H54 (cell line): ENCODE measurements around the gene TSNAX.
"Not testable (repeated sequence)": the region's sequence is repeated elsewhere in the genome, so short reads cannot be mapped to it uniquely, and the experiment has no call there.

Experiments
- DNase-seq: peaks from one replicate; pipeline ENCODE4 v3.0.0; 2011; ENCODE audit warnings: low spot score, mixed read lengths; ENCODE audit not compliant: insufficient read length
- FAIRE-seq: peaks from 3 replicates; lab custom pipeline; 2011; peaks lifted over from hg19 to GRCh38; lab: Jason Lieb, UNC
- POLR2A ChIP-seq: IDR thresholded peaks from 2 replicates; pipeline ENCODE4 v1.6.1; 2011; ENCODE audit warnings: low read depth, mild to moderate bottlenecking, low read length

Gene TSNAX

GRCh38 chr1:231528172-231529029, at the start of gene TSNAX:
TSNAX (plus strand) TSS chr1:231528669; CDS start chr1:231528811, 142 bp downstream.
- TF ChIP-seq POLR2A: peak; percentile 91
- DNase-seq: peak; percentile 86
- FAIRE-seq: peak; percentile 67

GRCh38 chr1:231478811-231479210, 49.7 kb upstream of the TSNAX start:
- FAIRE-seq (no peak), DNase-seq (no peak)
- no peak for TF ChIP-seq POLR2A

- DNase-seq: no peak
- TF ChIP-seq POLR2A: no peak
- no peak for FAIRE-seq
These were observed 48.5 kb upstream of the TSNAX start for GRCh38 chr1:231480008-231480407.

- no peak for FAIRE-seq
- no peak for TF ChIP-seq POLR2A
- no peak for DNase-seq
These were observed 47.2 kb upstream of the TSNAX start for GRCh38 chr1:231481289-231481688.

- TF ChIP-seq POLR2A: no peak
- FAIRE-seq (no peak), DNase-seq (no peak)
These were observed 43.3 kb upstream of the TSNAX start for GRCh38 chr1:231485029-231485784.

- DNase-seq (no peak), FAIRE-seq (no peak)
These were observed 41.5 kb upstream of the TSNAX start for GRCh38 chr1:231487019-231487418.

GRCh38 chr1:231487910-231488309, 40.6 kb upstream of the TSNAX start:
- no peak for DNase-seq
- FAIRE-seq: no peak
- no peak for TF ChIP-seq POLR2A

More at GRCh38 chr1:231487019-231487418, 41.5 kb upstream of the TSNAX start:
- no peak for TF ChIP-seq POLR2A

- FAIRE-seq (no peak), DNase-seq (no peak)
- TF ChIP-seq POLR2A: no peak
These were observed 34.9 kb upstream of the TSNAX start for GRCh38 chr1:231493421-231494185.

- no peak for TF ChIP-seq POLR2A
- DNase-seq (no peak), FAIRE-seq (no peak)
These were observed 33.9 kb upstream of the TSNAX start for GRCh38 chr1:231494439-231495110.

- TF ChIP-seq POLR2A: no peak
- FAIRE-seq (no peak), DNase-seq (no peak)
These were observed 30.8 kb upstream of the TSNAX start for GRCh38 chr1:231497629-231498152.

- no peak for TF ChIP-seq POLR2A
- no peak for DNase-seq
- FAIRE-seq: no peak
These were observed 29.2 kb upstream of the TSNAX start for GRCh38 chr1:231499148-231499763.

- no peak for DNase-seq
- TF ChIP-seq POLR2A: no peak
- FAIRE-seq: no peak
These were observed 27.8 kb upstream of the TSNAX start for GRCh38 chr1:231500666-231501065.

- FAIRE-seq, DNase-seq: not testable (repeated sequence)
These were observed 25.3 kb upstream of the TSNAX start for GRCh38 chr1:231503168-231503567.
